ENCODE data around the gene RPL18A. TPM values are rescaled to one million over a fixed set of nuclear protein-coding genes. Genes with fewer than 3 reads are reported as not detected.
"Not testable (repeated sequence)": the region's sequence is repeated elsewhere in the genome, so short reads cannot be mapped to it uniquely, and the experiment has no call there.

Gene RPL18A
- total RNA-seq, 1 donor from 2014 or later: 799 TPM

DNA sequence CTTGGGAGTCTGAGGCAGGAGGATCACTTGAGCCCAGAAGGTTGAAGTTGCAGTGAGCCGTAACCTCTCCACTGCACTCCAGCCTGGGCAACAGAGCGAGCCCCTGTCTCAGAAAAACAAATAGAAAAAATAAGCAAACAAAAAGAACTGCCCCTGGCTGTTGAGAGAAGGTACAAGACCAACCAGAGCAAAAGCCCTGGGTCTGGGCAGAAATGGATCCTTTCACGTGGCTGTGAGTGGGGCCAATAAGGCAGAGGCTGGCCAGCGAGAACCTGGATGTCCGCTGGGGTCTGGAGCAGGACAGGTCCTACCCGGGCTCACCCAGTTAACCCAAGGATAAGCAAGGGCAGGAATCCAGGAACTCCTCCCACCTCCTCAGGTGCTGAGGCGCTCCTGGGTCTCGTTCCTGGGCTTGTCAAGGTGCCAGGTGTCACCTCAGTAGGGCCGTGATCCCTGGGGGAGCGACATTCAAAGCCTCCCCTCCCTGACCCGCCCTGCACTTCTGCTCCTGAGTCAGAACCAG lies 7.3 kb downstream of the RPL18A start:
- no peak for DNase-seq

GRCh38 chr19:17868669-17869068 lies 9.0 kb downstream of the RPL18A start:
- DNase-seq: no peak

- DNase-seq: no peak
Observed at GRCh38 chr19:17869114-17869608, 9.5 kb downstream of the RPL18A start.

GRCh38 chr19:17871032-17871877 lies 11.5 kb downstream of the RPL18A start:
- no peak for DNase-seq

- DNase-seq: no peak
Observed at GRCh38 chr19:17871878-17872250, 12.2 kb downstream of the RPL18A start, which contains the start of gene SLC5A5. SLC5A5 (plus strand) TSS chr19:17871945; CDS start chr19:17872320, 375 bp downstream.

DNA sequence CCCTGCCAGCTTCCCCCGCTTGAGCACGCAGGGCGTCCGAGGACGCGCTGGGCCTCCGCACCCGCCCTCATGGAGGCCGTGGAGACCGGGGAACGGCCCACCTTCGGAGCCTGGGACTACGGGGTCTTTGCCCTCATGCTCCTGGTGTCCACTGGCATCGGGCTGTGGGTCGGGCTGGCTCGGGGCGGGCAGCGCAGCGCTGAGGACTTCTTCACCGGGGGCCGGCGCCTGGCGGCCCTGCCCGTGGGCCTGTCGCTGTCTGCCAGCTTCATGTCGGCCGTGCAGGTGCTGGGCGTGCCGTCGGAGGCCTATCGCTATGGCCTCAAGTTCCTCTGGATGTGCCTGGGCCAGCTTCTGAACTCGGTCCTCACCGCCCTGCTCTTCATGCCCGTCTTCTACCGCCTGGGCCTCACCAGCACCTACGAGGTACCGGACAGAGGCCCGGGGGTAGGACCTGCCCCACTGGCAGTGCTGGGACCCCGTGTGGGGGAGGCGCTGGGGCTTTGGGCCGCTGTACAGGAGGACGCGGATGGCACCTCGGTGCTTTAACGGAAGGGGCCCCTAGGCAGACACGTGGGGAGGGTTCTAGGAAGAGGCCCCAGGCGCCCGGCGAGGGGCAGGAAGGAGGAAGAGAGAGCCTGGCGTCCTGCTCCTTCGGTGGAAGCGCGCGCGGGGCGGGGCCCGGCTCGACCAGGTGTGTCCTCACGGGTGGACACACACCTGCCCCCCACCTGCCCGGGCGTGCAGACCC lies 12.7 kb downstream of the RPL18A start:
- DNase-seq: no peak

GRCh38 chr19:17873786-17874757 lies 14.4 kb downstream of the RPL18A start:
- no peak for DNase-seq

- DNase-seq: no peak
Observed at GRCh38 chr19:17874758-17875135, 15.0 kb downstream of the RPL18A start.

DNA sequence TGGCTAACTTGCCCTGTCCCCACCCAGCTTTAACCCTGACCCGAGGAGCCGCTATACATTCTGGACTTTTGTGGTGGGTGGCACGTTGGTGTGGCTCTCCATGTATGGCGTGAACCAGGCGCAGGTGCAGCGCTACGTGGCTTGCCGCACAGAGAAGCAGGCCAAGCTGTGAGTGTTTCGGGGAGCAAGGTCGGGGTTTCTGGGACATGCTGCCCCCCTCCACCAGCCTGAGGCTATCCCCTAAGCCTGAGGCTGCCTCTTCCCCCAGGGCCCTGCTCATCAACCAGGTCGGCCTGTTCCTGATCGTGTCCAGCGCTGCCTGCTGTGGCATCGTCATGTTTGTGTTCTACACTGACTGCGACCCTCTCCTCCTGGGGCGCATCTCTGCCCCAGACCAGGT lies 18.0 kb downstream of the RPL18A start:
- no peak for DNase-seq

DNA sequence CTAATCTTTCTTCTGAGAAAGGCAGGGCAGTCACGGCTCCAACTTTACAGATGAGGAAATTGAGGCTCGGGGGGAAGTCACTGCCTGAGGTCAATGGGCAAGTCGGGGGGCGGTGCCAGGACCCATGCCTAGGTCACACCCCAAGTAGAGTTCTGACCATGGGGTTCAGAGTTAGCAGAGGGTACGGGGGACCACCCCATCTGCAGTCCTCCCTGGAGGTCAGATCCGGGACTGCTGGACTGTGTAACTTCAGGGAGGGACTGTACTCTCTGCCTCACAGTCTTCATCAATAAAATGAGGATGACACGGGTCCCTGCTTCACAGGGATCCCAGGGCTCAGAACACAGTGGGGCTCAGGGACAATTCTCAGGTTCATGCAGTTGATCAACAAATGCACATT lies 19.8 kb downstream of the RPL18A start:
- DNase-seq: no peak

DNA sequence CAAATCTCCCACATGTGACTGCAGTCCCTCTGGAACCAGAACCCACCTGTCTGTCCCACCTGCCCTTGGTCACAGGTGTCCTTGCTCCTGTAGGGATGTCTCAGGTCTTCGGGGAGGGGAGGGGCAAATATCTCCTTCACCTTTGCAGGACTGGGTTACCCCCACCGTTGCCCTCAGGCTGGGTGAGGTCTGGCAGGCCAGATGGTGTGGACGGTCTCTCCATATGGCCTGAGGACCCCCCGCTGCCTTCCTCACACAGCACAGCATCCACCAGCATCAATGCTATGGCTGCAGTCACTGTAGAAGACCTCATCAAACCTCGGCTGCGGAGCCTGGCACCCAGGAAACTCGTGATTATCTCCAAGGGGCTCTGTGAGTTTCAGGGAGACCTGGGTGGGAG lies 22.0 kb downstream of the RPL18A start:
- no peak for DNase-seq

DNA sequence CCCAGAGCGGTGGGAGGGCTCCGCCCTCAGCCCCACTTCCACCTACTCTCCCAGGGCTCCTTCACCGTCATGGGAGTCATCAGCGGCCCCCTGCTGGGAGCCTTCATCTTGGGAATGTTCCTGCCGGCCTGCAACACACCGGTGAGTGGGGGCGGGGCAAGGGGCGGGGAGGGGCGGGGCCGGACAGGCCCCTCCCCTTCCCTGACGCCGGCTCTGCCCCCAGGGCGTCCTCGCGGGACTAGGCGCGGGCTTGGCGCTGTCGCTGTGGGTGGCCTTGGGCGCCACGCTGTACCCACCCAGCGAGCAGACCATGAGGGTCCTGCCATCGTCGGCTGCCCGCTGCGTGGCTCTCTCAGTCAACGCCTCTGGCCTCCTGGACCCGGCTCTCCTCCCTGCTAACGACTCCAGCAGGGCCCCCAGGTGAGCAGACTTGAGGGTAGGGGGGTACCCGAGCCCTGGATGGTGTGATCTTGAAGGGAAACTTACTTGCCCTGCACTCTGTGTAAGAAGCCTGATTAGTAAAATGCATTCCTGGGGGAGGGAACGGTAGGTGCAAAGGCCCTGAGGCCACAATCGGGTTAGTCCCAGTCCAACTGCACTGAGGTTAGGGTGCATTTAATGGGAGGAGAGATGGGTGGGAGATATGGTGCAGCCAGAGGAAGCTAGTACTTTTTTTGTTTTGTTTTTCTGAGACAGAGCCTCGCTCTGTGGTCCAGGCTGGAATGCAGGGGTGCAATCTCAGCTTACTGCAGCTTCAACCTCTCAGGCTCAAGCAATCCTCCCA lies 24.1 kb downstream of the RPL18A start:
- DNase-seq: no peak

DNA sequence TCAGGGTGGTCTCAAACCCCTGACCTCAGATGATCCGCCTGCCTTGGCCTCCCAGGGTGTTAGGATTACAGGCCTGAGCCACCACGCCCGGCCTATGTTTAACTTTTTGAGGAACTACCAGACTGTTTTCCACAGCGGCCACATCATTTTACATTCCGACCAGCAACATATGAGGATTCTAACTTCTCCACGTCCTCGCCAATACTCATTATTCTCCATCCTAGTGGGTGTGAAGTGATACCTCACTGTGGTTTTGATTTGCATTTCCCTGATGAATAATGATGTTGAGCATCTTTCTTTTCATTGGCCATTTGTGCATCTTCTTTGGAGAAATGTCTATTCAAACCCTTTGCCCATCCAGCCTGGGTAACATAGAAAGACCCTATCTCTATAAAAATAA lies 26.8 kb downstream of the RPL18A start:
- DNase-seq: no peak

- DNase-seq: not testable (repeated sequence)
Observed at GRCh38 chr19:17887221-17887620, 27.5 kb downstream of the RPL18A start.

DNA sequence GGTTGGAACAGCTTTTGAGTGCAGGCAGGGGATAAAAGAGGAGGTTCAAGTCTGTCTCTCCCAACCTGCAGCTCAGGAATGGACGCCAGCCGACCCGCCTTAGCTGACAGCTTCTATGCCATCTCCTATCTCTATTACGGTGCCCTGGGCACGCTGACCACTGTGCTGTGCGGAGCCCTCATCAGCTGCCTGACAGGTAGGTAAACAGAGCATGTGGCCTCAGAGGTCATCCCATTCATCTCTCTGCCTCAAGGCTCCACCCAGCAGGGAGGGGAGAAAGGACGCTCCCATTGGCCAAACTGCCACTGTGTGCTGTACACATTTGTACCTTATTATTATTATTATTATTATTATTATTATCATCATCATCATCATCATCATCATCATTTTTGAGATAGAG lies 28.6 kb downstream of the RPL18A start:
- no peak for DNase-seq

DNA sequence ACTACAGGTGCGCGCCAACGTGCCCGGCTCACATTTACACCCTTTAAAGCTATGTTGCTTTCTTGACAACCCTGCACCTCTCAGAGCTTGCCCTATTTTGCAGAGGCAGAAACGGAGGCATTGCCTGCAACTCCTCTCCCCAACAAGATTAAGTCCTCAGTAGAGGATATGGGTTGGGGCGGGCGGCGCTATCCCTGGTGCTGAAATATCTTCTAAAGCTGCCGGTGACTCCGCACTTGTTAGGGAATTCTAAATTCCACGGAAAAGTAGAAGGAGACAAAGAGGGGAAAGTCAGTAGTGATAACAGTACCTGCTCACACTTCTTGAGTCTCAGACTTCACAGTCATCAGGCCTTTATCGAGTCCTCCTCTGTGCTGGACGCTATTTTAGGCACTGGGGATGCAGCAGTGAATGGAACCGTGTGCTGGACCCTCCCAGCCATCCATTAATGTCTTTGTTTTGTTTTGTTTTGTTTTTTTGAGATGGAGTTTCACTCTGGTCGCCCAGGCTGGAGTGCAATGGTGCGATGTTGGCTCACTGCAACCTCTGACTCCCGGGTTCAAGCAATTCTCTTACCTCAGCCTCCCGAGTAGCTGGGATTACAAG lies 30.0 kb downstream of the RPL18A start:
- peak; percentile 74 for DNase-seq

GRCh38 chr19:17893766-17894165 lies 34.1 kb downstream of the RPL18A start:
- DNase-seq: no peak

GRCh38 chr19:17902701-17903100 lies 43.0 kb downstream of the RPL18A start:
- DNase-seq: peak; percentile 21

DNA sequence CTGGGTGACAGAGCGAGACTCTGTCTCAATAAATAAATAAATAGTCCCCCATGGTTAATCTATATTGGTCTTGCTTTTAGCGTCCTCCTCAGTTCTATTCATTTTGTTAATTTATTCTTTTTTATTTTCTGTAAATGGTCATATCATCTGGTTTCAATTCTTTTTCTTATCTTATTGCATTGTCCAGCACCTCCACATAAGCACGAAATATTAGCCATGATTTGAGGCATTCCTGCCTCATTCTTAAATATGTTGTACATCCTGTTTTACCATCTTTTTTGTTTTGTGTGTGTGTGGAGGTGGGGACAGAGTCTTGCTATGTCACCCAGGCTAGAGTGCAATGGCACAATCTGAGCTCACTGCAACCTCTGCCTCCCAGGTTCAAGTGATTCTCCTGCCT lies 48.5 kb downstream of the RPL18A start:
- no peak for DNase-seq

- no peak for DNase-seq
Observed at GRCh38 chr19:17909003-17909732, 49.5 kb downstream of the RPL18A start.
